ENCODE measurements around the gene PDLIM4.

The PDLIM4 gene

GRCh38 chr5:132254321-132254977 is 3.0 kb upstream of the PDLIM4 start:
- no peak for DNase-seq

GRCh38 chr5:132256086-132256782 is 1.3 kb upstream of the PDLIM4 start:
- DNase-seq: no peak

GRCh38 chr5:132256783-132257130 is 739 bp upstream of the PDLIM4 start:
- no peak for DNase-seq

- DNase-seq: no peak
Measured at GRCh38 chr5:132258102-132259068, 889 bp downstream of the PDLIM4 start.

GRCh38 chr5:132259069-132259851 is 1.8 kb downstream of the PDLIM4 start:
- DNase-seq: no peak

GRCh38 chr5:132260051-132260450 is 2.6 kb downstream of the PDLIM4 start:
- DNase-seq: no peak

GRCh38 chr5:132260714-132261551 is 3.4 kb downstream of the PDLIM4 start:
- peak; percentile 86 for DNase-seq

- DNase-seq: no peak
Measured at GRCh38 chr5:132261881-132262845, 4.7 kb downstream of the PDLIM4 start.

GRCh38 chr5:132262882-132263547 is 5.5 kb downstream of the PDLIM4 start:
- DNase-seq: no peak

GRCh38 chr5:132263548-132264261 is 6.2 kb downstream of the PDLIM4 start:
- no peak for DNase-seq

- DNase-seq: no peak
Measured at GRCh38 chr5:132264546-132265335, 7.2 kb downstream of the PDLIM4 start.

- no peak for DNase-seq
Measured at GRCh38 chr5:132265336-132266030, 8.0 kb downstream of the PDLIM4 start.

GRCh38 chr5:132266031-132266835 is 8.7 kb downstream of the PDLIM4 start:
- DNase-seq: no peak

- DNase-seq: no peak
Measured at GRCh38 chr5:132266836-132267160, 9.3 kb downstream of the PDLIM4 start.

- DNase-seq: no peak
Measured at GRCh38 chr5:132267166-132267739, 9.8 kb downstream of the PDLIM4 start.

- no peak for DNase-seq
Measured at GRCh38 chr5:132267931-132268768, 10.7 kb downstream of the PDLIM4 start.

Data from hematopoietic multipotent progenitor cell treated with erythropoietin and hydrocortisone succinate and interleukin-3 and kit ligand, for 6 days (in vitro differentiated cells).